Superior temporal gyrus (tissue), 1 donor: ENCODE measurements around the gene MTR.
"Not testable (repeated sequence)": the region's sequence is repeated elsewhere in the genome, so short reads cannot be mapped to it uniquely, and the experiment has no call there.

Experiments used
- DNase-seq: peaks from one replicate; pipeline ENCODE4 v3.0.0-alpha.2; 2016; ENCODE audit errors: extremely low spot score

The MTR gene

GRCh38 chr1:236833575-236833974 lies 38.5 kb downstream of the MTR start:
- no peak for DNase-seq

DNA sequence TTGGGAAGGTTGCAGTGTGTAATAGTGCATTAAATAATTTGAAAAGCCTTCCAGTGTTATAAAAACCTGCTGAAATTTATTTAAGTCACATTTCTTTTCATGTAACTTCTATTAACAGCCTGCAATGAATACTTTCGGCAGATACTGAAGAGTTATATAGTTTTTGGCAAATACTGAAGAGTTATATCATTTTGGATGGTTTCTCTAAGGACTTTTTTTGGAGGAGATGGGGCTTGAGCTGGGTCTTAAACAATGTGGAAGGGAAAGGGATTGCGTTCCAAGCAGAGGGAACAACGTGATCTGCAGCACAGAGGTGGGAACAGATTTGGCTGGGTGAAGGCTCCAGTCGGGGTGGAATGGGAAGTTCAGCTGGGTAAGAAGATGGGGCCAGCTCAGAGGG lies 39.8 kb downstream of the MTR start:
- DNase-seq: no peak

DNA sequence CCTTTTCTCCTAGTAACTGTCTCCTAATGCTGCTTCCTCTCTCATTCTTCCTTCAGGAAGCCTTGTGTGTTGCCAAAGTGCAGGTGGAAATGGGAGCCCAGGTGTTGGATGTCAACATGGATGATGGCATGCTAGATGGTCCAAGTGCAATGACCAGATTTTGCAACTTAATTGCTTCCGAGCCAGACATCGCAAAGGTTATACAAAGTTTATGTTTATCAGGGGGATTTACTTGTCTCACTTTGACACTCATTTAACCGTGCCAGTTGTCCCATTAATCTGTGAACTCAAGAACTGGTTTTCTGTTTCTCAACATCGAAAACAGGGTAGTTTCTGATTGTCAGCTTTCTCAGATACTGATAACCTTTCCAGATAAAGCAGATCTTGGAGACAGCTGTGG lies 40.4 kb downstream of the MTR start:
- DNase-seq: no peak

DNA sequence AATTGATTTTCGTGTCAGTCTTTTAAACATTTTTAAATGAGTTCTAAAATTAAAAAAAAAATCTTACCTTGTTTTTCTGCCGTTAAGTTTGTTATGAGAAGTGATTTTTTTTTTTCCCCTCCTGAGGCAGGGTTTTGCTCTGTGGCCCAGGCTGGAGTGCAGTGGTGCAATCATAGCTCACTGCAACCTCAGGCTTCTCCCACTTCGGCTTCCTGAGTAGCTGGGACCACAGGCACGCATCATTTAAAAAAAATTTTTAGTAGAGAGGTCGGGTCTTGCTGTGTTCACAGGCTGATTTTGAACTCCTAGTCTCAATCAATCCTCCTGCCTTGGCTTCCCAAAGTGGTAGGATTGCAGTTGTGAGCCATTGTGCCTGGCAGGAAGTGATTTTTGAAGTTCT lies 41.1 kb downstream of the MTR start:
- DNase-seq: no peak

GRCh38 chr1:236837115-236837514 lies 42.0 kb downstream of the MTR start:
- no peak for DNase-seq

DNA sequence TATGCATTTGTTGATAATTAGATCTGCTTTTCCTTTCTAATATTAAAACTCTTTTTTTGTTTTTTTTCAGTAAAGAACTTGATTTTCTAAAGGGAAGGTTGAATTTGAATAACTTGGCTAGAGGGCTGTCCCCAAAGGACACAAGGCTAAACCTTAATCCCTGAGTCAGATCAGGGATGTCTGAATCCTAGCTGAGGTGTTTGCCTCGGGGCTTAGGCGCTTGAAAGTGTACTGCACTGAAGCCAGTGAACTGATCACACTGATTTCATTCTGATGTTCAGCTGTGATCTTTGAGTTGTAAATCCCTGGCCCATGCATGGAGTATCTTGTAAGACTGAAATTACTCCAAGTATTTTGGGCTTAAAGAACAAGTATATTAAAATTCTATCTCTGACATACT lies 42.8 kb downstream of the MTR start:
- DNase-seq: no peak

DNA sequence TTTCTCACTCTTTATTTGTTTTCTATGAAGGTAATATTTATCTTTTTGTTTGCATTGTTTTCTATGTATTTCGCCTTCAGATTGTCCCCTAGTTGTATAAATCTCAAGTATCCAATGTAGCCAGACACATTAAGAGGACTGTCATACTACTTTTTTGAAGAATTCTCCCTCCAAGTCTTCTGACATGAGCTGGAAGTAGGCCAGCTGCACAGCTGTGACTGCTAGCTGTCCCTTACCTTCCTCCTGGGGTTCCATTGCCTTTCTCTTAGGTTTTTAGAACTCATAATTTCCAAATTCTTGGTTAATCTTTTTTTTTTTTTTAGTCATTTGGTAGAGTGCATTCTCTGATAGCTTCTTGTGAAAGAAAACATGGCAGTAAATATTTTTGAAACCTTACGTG lies 46.2 kb downstream of the MTR start:
- no peak for DNase-seq

- DNase-seq: no peak
Measured at GRCh38 chr1:236844499-236845271, 49.6 kb downstream of the MTR start.

- no peak for DNase-seq
Measured at GRCh38 chr1:236845830-236846229, 50.7 kb downstream of the MTR start.

- no peak for DNase-seq
Measured at GRCh38 chr1:236848274-236848923, 53.3 kb downstream of the MTR start.

- no peak for DNase-seq
Measured at GRCh38 chr1:236850077-236850979, 55.2 kb downstream of the MTR start.

GRCh38 chr1:236851871-236852270 lies 56.8 kb downstream of the MTR start:
- DNase-seq: no peak

DNA sequence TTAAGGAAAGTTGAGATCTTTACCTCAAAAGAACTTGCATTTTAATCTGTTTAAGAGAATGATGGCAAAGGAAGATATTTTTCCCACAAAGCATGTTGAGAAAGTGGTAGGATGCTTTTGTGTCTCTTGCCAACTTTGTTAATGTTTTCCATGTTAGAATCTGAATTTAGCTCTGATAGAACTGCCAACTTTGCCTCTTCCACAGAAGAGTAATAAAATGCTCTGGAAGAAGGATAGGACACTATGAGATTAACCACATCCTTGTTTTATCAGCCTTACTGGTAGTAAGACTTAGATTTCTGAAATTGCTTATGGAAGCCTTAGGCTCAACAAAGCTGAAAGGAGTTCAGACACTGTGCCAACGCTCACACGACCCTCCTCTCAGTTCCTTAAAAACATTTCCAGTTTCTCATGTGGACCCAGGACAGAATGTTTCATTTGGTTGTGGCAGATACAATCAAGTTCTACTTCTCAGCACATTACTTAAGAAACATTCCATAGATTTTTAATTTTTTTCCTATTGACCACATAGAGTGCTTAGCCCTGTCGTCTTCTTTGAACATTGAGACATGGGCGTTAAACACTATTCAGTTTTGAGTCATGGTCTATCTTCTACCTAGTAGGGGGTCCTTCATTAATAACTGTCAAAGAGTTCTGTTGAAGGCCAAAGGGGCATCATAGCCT lies 59.0 kb downstream of the MTR start:
- peak; percentile 67 for DNase-seq

DNA sequence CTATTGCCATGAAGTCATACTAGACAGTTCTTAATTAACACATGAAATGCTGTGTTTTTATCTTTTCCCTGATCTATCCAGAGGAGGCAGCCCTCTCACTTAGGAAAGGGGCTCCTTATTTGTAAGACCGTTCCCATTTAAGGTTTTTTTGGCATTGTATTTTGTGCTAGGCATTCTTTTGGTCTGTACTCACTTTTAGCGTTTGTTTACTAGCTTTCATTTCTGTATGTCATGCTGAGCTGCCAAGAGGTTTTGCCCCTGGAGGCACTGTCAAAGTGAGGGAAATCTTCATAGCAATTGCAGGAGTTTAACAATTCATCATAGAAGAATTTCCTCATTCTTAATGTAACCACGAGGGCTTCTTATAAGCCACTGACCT lies 59.5 kb downstream of the MTR start:
- no peak for DNase-seq

GRCh38 chr1:236856649-236857048 lies 61.6 kb downstream of the MTR start:
- not testable (repeated sequence) for DNase-seq

GRCh38 chr1:236858165-236858564 lies 63.1 kb downstream of the MTR start:
- DNase-seq: no peak

- DNase-seq: no peak
Measured at GRCh38 chr1:236860101-236860500, 65.0 kb downstream of the MTR start.

DNA sequence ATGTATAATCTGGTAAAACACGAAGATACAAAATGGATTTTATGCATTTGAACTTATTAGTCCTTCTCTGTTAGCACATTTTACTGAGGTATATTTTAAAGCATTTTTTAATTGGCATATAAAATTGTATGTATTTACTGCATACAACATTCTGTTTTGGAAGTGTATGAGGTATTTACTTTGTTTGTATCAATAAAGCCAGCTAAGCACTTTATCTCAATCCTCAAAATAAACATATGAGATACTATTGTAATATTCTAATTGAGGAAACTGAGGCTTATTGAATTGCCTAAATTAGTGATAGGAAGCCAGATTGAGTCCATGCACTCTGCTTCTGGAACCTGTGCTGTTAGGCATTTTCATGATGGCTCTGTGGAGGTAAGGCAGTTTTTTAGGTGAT lies 65.6 kb downstream of the MTR start:
- DNase-seq: no peak

GRCh38 chr1:236861560-236862218 lies 66.6 kb downstream of the MTR start:
- no peak for DNase-seq

GRCh38 chr1:236862219-236862591 lies 67.1 kb downstream of the MTR start:
- DNase-seq: no peak

DNA sequence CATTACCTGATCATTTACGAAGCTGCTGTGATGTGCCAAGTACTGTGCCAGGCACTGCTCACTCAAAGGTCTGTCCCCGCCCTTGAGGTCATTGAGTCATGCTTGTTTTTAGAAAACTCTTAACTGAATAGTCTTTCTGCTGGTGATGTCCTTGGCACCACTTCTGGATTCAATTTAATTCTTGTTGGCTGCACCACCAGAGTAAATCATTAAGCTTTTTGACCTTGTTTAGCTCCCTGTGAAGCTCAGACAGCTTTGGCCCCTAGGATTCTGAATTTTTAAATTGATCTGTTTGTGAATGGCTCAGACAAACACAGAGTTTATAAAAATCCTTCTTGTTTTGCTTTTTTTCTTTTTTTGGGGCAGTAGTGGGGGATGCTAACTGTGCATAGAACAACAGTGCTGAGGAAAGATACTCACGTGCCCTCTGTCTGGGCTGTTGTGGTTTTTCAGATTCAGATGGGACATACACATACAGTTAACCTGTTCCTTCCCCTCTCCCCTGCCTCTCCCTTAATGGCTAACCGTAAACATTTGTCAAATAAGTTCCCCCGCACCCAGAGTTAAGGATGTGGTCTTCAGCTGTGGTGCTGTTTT lies 67.6 kb downstream of the MTR start:
- no peak for DNase-seq
